Pulmonary artery endothelial cell (primary cell): ENCODE data around the gene PGLYRP1. TPM values are rescaled to one million over a fixed set of nuclear protein-coding genes. Genes with fewer than 3 reads are reported as not detected.

Experiments used
- DNase-seq: peaks from one replicate; pipeline ENCODE4 v3.0.0-alpha.2; 2011; ENCODE audit warnings: low read depth, low spot score
- total RNA-seq: library from RNA; depleted of rRNA; stranded (reverse); fragments of >200 nt; gene quantifications from 2 replicates; pipeline ENCODE4 v1.2.3, GENCODE V29; 2014

The PGLYRP1 gene
- total RNA-seq, 1 donor from 2014 or later = not detected

- DNase-seq = no peak
Observed at GRCh38 chr19:46032597-46033025, 9.8 kb upstream of the PGLYRP1 start.

DNA sequence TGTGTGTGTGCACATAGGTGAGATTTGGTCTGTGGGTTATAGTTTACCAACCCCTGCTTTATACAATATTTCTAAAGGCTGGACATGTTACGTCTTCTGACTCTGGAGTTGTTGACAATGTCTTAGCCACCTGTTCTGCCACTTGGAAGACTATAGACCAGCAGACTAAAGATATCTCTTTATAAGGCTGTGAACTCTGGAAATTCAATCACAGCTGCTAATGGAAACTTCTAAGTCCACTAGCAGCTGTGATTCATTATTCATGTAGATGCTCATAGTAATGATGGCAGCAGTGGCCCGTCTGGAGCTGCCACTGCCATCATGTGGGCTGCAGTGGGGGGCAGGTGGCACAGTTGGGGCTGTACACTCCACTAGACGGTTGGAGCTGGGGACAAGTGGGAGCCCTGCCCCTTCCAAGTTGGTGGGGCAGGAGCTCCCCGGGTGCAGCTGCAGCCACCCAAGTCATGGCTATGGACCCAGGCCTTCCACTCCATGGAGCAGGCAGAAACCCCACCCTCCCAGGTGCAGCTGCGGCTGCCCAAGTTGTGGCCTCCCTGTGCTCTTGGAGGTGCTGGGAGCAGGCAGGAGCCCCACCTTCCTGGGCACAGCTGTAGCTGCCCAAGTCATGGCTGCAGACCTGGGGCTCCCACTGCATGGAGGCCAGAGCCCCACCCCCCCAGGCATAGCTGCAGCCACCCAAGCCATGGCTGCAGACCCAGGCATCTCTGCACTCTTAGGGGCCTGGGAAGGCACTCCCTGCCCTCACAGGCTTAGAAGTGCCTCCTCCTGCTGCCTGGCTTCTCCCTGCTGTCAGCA lies 9.1 kb upstream of the PGLYRP1 start:
- no peak for DNase-seq

- no peak for DNase-seq
Observed at GRCh38 chr19:46030812-46031550, 8.1 kb upstream of the PGLYRP1 start.

DNA sequence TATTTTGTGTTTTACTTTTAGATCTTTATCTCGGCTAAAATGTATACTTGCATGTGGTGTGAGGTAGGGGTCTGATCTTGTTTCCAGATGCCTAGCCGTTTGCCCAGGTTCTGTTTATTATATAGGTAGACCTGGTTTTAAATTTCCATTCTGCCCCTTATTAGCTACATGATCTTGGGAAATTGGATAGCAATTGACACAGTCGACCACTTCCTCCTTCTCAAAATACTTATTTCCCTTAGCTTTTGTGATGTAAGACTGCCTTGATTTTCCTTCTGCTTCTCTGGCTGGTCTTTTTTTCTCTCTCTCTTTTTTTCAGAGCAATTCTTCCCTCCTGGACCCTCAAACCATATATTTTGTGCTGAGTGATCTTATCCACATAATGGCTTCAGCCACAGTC lies 3.0 kb upstream of the PGLYRP1 start:
- no peak for DNase-seq

GRCh38 chr19:46023311-46023779 lies 492 bp upstream of the PGLYRP1 start:
- no peak for DNase-seq

DNA sequence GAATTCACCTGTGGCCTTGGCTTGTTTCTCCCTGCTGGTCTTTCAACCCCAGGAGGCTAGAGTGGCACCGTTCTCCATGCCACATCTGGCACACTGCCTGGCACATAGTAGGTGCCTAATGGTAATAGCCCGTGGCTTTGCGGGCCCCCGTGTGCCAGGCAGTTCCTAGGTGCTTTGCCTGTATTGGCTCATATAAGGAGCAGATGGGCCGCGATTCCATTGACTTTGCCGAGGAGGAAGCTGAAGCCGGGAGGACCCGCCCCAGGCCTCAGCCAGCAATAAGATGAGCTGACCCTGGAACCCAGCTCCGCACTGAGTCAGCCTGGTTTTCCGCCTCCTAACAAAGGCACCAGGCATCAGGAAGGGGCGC lies 807 bp downstream of the PGLYRP1 start:
- no peak for DNase-seq

GRCh38 chr19:46021531-46022041 lies 1.3 kb downstream of the PGLYRP1 start:
- DNase-seq = no peak

- no peak for DNase-seq
Observed at GRCh38 chr19:46020819-46021125, 2.1 kb downstream of the PGLYRP1 start.

DNA sequence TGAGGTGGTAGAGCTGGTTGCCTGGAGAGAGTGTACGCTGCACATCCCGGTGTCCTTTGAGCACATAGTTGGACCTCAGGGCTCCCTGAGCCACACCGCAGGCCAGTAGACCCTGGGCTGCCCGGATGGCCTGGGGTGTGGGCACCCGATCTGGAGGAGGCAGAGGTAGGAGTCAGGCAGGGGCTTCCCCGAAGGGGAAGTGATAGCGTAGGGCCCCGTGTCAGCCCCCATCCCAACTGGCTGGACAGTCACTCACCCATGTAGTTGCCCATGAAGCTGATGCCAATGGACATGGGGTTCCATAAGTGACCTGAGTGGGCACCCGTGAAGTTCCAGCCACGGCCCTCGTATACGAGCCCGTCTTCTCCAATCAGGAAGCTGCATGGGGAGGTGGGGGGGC lies 3.6 kb downstream of the PGLYRP1 start:
- DNase-seq = no peak

- no peak for DNase-seq
Observed at GRCh38 chr19:46018729-46019251, 4.1 kb downstream of the PGLYRP1 start.

GRCh38 chr19:46017874-46018675 lies 4.8 kb downstream of the PGLYRP1 start:
- no peak for DNase-seq

GRCh38 chr19:46017095-46017429 lies 5.8 kb downstream of the PGLYRP1 start:
- no peak for DNase-seq

GRCh38 chr19:46016426-46017094 lies 6.3 kb downstream of the PGLYRP1 start:
- peak; percentile 20 for DNase-seq

DNA sequence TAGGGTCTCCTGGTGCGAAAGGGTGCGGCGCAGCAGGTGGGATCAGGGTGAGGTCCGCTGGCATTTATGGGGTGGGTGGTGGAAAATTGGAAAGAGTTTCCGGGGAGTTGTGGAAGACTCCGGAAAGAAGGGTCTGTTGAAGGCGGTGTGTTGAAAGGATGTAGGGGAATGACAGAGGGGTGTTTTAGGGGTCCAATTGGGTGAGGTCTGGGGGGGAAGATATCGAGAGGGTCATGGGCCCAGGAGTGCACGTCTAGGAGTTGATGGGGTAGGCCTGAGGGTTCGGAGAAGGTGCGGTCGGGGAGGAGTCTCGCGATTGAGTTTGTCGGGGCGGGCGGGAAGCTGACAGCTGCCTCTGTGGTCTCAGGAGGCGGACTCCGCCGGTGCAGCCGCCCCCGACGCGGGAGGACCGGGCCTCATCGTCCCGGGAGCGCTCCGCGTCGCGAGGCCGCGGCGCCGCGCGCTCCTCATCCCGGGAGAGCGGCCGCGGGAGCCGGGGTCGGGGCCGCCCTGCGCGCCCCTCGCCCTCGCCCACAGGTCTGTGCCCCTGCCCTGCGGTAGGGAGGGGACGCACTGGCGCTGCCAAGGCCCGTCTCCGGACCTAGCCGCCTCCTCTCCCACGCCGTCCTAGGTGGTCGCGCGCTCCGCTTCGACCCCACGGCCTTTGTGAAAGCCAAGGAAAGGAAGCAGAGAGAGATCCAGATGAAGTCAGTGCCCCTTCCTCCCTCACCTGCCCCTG lies 7.0 kb downstream of the PGLYRP1 start:
- no peak for DNase-seq

DNA sequence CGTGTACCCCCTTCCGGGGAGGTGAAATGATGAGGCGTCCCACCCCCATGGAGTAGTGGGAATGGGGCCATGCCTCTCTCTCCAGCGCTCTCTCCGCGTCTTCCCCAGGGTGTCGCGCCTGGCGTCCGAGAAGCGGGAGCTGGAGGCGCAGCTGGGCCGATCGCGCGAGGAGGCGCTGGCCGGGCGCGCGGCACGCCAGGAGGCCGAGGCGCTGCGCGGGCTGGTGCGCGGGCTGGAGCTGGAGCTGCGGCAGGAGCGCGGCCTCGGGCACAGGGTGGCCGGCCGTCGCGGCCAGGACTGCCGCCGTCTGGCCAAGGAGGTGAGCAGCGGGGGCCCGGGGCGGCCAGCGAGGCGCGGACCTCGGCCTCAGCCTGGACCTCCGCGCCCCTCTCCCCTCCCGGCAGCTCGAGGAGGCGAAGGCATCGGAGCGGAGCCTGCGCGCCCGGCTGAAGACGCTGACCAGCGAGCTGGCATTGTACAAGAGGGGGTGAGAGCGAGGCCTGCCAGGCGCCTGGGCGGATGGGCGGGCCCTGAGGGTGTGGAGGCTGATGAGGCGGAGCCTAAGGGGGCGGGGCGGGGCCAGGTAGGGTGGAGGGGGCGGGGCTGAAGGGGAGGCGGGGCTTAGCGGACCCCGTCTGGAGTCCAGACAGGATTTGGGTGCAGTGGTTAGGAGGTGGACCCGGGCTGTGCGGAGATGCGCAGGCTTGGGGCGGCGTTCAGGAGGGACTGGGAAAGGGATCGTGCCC lies 7.7 kb downstream of the PGLYRP1 start:
- no peak for DNase-seq

- DNase-seq = no peak
Observed at GRCh38 chr19:46014534-46014933, 8.3 kb downstream of the PGLYRP1 start.

DNA sequence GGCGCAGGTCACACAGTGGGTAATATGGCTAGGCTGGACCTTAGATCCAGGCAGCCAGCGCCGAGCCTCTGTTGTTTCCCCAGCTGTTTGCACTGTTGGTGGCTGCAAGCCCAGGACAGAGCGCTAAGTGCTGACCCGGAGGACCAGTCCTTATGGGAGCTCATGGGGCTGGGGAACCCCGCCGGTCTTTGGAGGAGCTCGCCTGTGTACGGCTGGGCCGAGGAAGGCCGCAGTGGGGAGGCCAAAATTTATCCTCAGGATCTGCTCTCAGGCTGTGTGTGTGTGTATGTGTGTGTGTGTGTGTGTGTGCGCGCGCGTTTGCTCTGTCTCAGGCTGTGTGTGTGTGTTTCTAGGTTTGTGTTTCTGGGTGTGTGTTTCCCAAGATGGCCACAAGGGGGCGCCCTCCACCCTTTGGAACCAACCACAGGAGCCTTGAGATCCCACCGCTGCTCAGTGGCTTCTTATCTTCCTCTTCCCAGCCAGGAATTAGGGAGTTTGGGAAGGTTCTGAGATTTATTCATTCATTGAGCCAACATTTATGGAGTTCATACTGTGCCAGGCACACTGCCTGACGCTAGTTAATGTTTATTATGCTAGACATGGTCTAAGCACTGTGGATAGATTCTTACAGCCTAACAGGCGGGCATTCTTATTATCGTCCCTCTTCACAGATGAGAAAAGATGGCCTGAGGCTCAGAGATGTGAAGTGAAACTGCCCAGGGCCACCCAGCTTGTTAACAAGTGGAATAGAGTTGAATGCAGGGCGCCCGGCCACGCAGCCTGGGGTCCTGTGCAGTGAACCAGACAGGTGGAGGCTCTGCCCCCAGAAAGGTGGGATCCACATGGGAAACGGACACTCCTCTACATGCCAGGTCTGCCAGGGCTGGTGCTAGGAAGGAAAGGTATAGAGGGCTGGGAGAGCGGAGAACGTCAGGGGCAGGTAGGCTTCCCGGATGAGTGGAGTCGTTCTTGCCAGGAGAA lies 13.0 kb downstream of the PGLYRP1 start:
- DNase-seq = peak; percentile 22

GRCh38 chr19:46006411-46006810 lies 16.4 kb downstream of the PGLYRP1 start:
- no peak for DNase-seq
